Measurements from ENCODE around the gene LIN28B. TPM values are rescaled to one million over a fixed set of nuclear protein-coding genes. Genes with fewer than 3 reads are reported as not detected.

LIN28B gene
- total RNA-seq, 1 donor from 2014 or later, result not detected

DNA sequence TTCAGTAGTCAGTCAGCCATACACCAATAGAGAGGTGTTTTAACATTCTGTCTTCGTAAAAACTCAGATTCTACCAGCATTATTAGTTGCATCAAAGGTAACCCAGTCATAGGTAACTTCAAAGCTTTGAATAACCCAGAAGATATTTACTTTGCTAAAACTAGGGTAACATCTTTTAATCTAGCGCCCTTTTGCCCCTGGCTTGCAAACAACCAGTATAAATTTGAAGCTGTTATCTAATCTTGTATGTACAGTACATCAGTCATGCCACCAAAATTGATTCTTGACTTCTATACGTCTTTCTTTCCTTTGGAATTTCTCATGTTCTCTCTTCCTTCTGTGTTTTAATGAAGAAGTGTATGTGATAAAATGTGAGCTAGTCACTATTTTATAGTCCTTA, 109.3 kb downstream of the LIN28B start:
- intact Hi-C loops (cut with micrococcal nuclease), result no loop called here
- no peaks in the 10 kb centered on the region for H3K36me3 Mint-ChIP-seq (ENCODE audit: low read depth)
- no peak for DNase-seq

DNA sequence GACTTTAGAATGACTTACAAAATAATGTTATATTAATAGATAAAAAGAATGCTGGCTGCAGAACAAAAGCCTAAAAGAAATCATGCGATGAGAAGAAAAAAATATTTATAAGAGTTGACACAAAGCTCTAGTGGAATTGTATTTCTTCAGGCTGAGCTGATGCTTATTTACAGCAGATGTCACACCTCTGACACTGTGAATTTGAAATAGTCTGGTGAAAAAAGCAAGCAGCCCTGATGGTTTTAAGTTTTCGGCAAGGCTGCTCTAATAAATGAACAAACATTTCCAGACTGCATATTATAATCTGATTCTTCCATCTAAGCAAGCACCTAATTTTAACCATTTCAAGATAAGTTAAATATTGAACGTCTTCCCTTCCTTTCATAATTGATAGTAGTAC, 109.9 kb downstream of the LIN28B start:
- Mint-ChIP-seq H3K9me3 (no peaks in the 10 kb centered on the region), H3K36me3 (ENCODE audit: low read depth) (no peaks in the 10 kb centered on the region), H3K4me3 (no peak overlapping the region), H3K4me1 (no peaks in the 10 kb centered on the region), H3K27me3 (peaks cover 23% of the 10 kb centered on the region), H3K27ac (no peak overlapping the region)
- TF ChIP-seq, protein P1, sequence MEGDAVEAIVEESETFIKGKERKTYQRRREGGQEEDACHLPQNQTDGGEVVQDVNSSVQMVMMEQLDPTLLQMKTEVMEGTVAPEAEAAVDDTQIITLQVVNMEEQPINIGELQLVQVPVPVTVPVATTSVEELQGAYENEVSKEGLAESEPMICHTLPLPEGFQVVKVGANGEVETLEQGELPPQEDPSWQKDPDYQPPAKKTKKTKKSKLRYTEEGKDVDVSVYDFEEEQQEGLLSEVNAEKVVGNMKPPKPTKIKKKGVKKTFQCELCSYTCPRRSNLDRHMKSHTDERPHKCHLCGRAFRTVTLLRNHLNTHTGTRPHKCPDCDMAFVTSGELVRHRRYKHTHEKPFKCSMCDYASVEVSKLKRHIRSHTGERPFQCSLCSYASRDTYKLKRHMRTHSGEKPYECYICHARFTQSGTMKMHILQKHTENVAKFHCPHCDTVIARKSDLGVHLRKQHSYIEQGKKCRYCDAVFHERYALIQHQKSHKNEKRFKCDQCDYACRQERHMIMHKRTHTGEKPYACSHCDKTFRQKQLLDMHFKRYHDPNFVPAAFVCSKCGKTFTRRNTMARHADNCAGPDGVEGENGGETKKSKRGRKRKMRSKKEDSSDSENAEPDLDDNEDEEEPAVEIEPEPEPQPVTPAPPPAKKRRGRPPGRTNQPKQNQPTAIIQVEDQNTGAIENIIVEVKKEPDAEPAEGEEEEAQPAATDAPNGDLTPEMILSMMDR (IDR thresholded peaks at IDR 0.05), result no peak
- CTCF ChIA-PET, result no interaction called here
- ATAC-seq (ENCODE audit: low read depth) (no peak), DNase-seq (no peak)
- intact Hi-C loops (cut with micrococcal nuclease), result no loop called here
- POLR2A ChIA-PET, result no interaction called here

More for the DNA sequence above, 109.3 kb downstream of the LIN28B start:
- ChIA-PET POLR2A (no interaction called here), CTCF (no interaction called here)
- Mint-ChIP-seq H3K27ac (no peak overlapping the region), H3K27me3 (peaks cover 23% of the 10 kb centered on the region), H3K9me3 (no peaks in the 10 kb centered on the region), H3K4me3 (no peak overlapping the region), H3K4me1 (no peaks in the 10 kb centered on the region)
- no peak for ATAC-seq (ENCODE audit: low read depth)
- TF ChIP-seq, protein P1 (IDR thresholded peaks at IDR 0.05), result no peak

DNA sequence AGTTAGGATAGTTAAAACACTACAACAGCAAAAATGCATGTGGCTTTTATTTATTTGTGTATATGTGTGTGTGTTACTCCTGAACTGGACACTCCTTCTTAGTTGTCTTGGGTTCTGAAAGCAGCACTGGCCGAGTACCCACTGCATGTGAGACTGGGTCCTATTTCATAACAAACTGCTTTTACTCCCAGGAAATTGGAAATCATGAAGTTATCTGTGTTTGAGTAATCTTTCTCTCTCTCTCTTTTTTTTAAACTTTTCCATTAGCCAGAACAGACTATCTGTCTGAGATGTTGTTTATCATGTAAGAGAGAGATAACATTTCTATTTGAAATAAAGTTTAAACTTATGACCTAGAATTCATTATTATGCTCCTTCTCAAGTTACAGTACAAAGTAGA, 110.4 kb downstream of the LIN28B start:
- Mint-ChIP-seq H3K9me3 (no peaks in the 10 kb centered on the region), H3K27ac (no peak overlapping the region), H3K36me3 (ENCODE audit: low read depth) (no peaks in the 10 kb centered on the region), H3K4me3 (no peak overlapping the region), H3K4me1 (no peaks in the 10 kb centered on the region), H3K27me3 (peaks cover 21% of the 10 kb centered on the region)
- ATAC-seq (ENCODE audit: low read depth) (no peak), DNase-seq (no peak)
- TF ChIP-seq, protein P1 (IDR thresholded peaks at IDR 0.05), result no peak
- ChIA-PET POLR2A (no interaction called here), CTCF (no interaction called here)
- intact Hi-C loops (cut with micrococcal nuclease), result no loop called here

DNA sequence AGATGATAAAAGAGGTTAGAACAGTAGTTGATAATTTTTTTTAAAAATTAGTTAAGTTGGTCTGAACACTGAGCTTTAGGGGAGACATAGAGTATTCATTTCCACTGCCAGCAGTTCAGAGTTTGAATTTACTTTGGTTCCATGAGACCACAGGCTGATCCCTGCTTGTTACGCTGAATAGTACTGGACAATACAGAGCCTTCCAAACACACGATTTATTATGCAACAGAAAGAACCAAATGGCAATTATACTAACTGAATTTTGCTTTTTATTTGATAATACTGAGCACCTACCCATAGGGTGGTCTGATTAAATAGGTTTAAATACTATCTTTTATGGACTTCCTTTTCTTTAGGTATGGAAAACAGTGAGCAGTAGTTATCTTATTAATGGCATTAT, 111.5 kb downstream of the LIN28B start:
- H3K36me3 Mint-ChIP-seq (ENCODE audit: low read depth), result no peaks in the 10 kb centered on the region
- no peak overlapping the region for H3K4me3 Mint-ChIP-seq
- TF ChIP-seq, protein P1 (IDR thresholded peaks at IDR 0.05), result no peak
- H3K27me3 Mint-ChIP-seq, result peaks cover 22% of the 10 kb centered on the region
- POLR2A ChIA-PET, result no interaction called here
- no peaks in the 10 kb centered on the region for H3K9me3 Mint-ChIP-seq
- no peak overlapping the region for H3K27ac Mint-ChIP-seq
- CTCF ChIA-PET, result interaction anchor here (2.0 kb wide), 1 partner anchor 19 kb away, joined by 4 read pairs; no protein-coding TSS in a partner anchor
- intact Hi-C loops (cut with micrococcal nuclease), result no loop called here
- no peak for ATAC-seq (ENCODE audit: low read depth)
- no peaks in the 10 kb centered on the region for H3K4me1 Mint-ChIP-seq
- DNase-seq, result no peak

DNA sequence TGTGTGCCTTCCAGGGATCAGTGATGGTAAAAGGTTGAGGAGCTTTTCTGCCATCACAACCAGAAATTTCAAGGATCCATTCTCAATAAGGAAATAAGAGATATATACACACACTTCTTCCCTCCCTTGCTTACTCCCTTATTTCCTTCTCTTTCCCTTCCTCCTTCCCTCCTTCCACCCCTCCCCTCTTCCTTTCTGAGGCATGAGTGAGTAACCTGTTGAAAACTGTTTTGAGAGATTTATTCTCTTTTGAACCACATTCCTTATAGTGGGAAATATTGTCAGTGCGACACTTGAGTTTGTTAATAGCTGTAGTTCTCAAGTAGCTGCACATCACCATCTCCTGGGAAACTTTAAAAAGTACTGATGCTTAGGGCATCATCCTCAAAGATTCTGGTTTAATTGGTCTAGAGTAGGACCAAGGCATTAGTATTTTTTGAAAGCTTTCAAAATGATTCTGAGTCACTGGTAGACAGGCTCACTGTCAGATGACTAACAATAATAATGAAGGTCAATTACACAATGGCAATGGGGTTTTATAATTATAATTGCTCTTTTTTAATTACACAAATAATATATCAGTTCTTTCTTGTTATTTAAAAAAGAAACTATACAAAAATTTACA, 113.0 kb downstream of the LIN28B start:
- Mint-ChIP-seq H3K27me3 (peaks cover 17% of the 10 kb centered on the region), H3K9me3 (no peaks in the 10 kb centered on the region), H3K4me3 (no peak overlapping the region), H3K36me3 (ENCODE audit: low read depth) (no peaks in the 10 kb centered on the region), H3K4me1 (no peaks in the 10 kb centered on the region), H3K27ac (no peak overlapping the region)
- ATAC-seq (ENCODE audit: low read depth) (no peak), DNase-seq (no peak)
- ChIA-PET CTCF (interaction anchor here (2.0 kb wide), 1 partner anchor 18 kb away, joined by 4 read pairs; no protein-coding TSS in a partner anchor), POLR2A (no interaction called here)
- TF ChIP-seq, protein P1 (IDR thresholded peaks at IDR 0.05), result no peak
- intact Hi-C loops (cut with micrococcal nuclease), result no loop called here
